HG03103 (cell line): Measurements from ENCODE around the gene MRPS34.

Experiments
- ATAC-seq: cut with Tn5 transposase; IDR thresholded peaks from one replicate; pipeline ENCODE4 v1.9.1; 2021; ENCODE audit warnings: low read depth; ENCODE audit not compliant: unreplicated experiment

MRPS34 gene

DNA sequence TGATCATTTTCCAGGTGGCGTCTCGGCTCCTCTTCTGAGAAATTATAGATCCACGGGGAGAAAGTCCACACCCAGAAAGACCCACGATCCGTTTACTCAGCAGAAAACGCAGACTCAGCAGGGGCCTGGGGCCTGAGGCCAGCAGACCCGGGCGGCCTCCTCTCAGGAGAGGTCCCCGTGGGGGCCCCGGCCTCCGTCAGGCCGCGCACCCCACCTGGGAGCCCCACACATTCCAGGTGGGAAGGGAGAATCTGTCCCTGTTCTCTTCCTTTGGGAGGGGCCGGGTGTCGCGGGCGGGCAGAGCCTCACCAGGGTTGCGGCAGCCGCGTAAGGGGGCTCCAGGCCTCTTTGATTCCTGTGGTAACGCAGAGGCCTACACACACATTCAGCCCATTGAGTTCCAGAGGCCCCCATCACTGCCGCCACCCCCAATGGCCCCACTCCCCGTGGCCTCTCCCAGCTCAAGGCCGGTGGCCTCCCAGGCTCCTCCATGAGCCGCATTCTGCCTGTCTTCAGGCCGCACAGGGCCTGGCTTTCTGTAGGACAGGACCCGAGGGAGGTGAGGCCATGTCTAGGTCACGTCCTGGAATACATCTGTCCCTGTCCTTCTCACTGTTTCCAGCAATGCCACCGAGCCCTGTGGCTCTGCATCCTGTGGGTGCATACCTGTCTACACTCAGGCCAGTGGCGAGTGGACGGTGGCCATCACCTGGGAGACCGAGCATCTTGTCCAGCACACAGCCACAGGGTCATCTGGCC, 22.2 kb upstream of the MRPS34 start:
- ATAC-seq: no peak

DNA sequence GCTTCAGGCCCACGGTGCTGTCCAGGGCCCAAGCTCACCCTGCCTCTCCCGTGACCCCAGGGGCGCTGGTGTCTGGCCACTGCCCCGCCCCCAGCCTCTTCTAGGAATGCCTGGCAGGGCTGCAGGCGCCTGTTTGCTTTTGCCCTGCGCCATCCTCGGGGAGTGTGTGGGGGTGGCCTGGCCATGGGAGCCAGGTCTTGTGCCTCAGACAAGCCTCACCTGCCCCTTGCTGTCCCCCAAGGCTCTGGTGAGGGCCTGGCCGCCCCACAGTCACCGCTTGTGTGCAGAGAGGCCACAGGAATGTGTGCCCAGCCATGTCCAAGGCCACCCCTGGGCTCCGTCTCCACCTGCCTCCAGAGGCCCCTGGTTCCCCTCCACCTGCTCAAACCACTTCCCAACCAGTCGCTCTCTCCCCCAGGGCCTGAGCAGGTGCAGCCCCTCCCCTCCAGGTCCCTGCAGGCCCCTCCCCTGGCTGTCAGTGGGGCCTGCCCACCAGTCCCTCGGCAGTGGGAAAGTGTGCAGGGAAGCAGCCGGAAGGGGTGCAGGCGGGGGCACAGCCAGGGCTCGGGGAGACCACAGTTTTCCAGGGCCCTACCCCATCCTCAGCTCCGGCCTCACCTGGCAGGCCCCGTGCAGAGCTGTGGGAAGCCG, 21.4 kb upstream of the MRPS34 start:
- ATAC-seq: no peak

DNA sequence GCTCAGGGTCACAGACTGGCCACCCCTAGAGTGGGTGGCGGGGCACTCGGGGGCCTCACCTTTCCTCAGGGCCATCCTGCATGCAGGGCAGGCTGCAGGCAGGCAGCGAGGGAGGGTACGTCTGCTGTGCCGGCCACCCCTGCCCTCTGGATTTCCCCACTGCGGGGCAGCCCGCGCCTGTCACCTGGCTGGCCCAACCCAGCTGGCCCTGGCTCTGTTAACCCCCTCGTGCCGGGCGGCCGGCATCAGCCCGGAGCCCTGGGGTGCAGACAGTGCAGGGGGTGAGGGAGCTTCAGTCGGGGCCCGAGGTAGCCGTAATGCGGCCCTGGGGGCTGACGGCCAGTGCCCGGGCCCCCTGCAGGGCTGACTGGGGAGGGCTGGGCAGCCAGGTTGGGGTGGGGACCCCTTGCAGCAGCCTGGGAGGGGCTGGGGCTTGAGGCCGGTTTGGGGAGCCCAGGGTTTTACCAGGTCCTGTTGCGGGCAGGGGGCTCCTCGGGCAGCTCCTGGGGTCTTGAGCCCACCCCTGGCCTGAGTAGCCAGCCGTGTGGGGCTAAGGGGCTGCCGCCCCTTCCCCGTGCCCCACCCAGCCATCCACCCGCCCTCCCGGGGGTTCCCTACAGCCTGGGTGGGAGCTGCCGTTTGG, 20.8 kb upstream of the MRPS34 start, which contains the start of gene IGFALS:
IGFALS (minus strand) TSS at position 128 of the 643 bp plus-strand sequence; CDS start at position 75, 53 bp downstream.
- ATAC-seq: no peak

DNA sequence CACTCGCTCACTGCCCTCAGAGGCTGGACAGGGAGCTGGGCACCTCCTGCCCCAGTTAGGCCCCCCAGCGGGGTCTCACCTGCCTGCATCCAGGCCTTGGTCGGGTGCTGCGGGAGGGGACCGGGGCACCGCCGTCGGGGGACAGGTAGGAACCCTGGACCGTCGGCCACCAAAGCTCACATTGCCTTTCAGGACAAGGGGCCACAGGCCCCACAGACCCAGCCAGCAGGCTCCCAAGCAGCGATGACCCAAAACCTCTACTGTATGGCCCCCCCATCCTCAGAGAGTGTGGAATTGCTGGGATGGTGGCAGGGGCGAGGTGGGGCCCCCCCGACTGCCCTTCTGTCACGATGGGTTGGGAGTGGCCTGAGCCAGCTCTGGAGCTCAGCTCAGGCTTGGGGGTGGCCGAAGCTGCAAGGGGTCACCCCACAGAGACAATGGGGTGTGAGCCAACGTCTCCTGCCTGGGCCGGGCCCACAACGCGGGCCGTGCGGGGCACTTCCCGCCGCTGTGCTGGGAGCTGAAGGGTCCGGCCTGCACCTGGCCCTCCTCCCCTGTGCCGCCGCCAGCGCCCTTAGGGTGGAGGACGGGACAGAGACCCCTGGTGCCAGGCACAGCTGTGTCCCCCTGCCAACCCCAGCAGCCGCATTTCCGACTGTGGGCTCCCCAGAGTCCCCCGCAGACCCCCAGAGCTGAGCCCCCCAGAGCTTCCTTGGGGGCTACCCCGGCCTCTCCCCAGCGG, 20.1 kb upstream of the MRPS34 start:
- no peak for ATAC-seq

DNA sequence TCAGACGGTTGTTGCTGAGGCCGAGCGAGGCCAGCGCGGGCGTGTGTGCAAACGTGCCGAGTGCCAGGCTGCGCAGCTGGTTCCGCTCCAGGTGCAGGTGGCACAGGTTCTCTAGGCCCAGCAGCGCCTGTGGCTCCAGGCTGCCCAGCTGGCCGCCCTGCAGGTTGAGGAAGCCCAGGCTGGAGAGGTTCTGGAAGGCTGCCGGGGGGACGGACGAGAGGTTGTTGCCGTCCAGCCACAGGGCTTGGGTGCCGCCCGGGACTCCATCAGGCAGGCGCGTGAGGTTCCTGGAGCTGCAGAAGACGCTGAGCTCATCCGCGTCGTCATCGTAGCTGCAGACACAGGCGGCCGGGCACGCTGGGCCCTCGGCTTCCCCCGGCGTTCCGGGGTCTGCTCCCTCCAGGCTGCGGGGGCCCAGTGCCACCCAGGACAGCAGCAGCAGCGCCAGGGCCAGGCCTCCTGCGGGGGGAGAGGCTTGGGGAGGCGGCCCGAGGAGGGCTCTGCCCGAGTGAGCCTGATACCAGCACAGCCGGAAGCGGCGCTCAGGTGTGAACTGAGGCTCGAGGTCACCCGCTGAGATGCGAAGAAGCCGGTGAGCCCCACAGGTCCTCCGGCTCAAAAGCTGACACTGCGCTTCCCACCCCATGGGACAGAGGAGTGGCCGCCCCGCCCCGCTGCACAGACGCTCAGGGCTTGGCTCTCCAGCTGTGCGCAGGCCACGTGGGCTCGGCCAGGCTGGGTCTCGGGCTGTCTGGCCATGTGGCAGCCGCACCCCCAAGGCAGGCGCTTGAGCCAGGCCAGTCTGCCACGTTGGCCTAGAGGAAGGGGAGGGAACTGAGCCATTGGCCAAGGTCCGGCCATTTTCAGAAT, 19.2 kb upstream of the MRPS34 start:
- no peak for ATAC-seq

DNA sequence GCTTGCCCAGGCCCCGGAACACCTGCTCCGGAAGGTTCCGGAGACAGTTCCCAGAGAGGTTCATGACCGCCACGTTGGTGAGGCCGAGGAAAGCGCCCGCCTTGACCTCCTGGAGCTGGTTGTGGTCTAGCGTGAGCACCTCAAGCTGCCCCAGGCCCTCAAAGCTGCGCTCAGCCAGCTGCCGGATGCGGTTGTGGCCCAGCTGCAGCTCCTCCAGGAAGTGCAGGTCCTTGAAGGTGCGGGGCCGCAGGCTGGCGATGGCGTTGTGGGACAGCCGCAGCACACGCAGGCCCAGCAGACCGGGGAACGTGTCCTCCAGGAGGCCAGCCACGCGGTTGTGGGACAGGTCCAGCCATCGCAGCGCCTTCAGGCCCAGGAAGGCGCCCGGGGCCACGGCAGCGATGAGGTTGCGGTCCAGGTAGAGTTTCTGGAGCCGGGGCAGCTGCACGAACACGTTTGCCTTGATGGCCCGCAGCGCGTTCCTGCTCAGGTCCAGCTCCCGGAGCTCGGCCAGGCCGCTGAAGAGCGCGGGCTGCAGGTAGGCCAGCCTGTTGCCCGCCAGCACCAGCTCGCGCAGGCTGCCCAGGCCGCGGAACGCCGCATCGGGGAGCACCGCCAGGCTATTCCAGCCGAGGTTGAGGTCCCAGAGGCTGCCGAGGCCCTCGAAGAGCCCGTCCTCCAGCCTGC, 18.5 kb upstream of the MRPS34 start:
- no peak for ATAC-seq

DNA sequence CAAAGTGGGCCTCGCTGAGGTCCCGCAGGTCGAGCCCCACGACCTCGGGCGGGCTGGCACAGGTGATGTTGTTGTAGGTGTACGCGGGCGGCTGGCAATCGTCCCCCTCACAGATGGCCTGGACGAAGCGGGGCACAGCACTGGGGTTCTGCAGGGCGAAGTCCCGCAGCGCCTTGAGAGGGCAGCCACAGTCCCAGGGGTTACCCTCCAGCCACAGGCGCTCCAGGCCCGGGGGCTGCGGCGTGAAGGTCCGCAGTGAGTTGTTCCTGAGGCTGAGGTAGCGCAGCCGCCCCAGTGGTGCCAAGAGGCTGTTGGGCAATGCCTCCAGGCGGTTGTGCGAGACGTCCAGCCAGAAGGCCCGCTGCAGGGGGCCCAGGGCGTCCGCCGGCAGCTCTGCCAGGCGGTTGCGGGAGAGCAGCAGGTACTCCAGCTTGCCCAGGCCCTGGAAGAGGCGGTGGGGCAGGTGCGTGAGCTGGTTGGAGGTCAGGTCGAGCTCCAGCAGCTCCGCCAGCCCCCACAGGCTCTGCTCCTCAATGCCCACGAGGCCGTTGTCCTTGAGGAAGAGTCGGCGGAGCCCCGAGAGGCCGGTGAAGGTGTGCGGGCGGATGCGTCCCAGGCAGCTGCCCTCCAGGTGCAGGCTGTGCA, 17.8 kb upstream of the MRPS34 start:
- ATAC-seq: no peak

DNA sequence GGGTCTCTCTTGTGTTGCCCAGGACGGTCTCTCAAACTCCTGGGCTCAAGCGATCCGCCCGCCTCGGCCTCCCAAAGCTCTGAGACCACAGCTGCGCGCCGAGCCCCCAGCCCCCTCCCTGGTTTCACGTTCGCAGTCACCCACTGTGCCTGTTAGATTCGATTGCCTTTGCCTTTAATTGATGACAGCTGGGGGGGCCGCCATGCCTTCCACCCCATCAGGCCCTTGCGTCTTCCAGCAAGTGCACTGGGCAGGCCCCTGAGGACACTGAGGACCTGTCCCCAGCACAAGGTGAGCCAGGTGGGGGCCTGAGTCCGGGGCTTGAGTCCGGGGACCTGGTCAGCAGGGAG, 17.3 kb upstream of the MRPS34 start:
- ATAC-seq: no peak

DNA sequence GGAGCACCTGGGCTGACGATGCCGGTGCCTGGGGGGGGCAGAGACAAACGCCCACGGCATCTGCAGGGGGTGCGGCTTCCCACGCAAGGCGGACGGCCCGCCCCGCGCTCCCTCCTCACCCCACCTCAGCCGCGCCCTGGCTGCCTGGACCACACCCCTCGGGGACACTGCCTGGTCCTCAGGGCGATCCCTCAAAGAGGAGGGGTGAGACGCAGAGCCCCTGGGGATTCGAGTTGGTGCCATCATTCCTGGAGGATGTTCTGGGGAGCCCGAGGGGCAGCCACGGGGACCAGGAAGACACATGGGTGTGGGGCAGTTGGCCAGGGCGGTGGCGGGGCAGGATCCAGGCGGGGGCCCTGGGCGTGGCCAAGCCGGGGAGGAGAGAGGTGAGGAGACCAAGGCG, 16.7 kb upstream of the MRPS34 start:
- no peak for ATAC-seq

DNA sequence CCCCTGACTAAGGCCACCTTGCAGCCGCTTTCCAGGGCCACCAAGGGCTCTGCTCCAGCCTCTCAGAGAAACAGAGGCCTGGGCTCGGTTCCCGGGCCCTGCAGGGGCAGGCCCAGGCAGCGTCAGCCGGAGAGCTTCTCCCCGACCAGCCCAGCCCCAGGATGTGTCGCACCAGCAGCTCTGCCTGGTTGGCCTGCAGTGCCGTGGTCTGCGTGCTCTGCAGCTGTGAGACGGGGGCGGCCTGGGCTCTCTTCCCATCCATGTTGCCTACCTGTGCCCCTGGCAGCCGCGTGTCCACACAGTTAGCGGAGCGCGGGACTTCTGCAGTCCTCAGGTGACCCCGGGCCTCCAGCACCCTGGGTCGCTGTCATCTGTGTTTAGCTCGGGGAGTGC, 15.8 kb upstream of the MRPS34 start:
- no peak for ATAC-seq

DNA sequence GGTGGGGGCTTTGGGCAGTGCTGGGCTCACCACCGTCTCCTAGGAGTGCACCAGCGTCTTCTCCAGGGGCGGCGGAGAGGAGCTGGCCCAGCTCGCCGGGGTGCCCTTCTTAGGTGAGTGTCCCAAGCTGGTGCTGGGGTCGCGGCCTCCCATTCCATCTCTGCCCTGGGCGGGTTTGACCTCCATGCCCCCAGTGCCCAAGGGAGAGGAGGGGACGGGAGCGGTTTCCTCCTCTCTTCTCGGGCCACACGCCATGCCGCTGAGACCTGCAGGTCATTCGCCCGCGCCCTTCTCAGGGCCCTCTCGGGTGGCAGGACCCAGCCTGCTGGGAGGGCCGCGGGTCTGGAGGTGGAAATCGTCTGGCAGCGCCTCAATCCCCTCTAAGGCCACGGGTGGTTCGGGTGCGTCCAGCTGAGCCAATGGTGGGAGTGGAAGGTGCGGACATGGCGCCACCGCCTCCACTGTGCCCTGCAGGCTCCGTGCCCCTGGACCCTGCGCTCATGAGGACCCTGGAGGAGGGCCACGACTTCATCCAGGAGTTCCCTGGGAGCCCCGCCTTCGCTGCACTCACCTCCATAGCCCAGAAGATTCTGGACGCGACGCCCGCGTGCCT, 15.3 kb upstream of the MRPS34 start:
- ATAC-seq: no peak

DNA sequence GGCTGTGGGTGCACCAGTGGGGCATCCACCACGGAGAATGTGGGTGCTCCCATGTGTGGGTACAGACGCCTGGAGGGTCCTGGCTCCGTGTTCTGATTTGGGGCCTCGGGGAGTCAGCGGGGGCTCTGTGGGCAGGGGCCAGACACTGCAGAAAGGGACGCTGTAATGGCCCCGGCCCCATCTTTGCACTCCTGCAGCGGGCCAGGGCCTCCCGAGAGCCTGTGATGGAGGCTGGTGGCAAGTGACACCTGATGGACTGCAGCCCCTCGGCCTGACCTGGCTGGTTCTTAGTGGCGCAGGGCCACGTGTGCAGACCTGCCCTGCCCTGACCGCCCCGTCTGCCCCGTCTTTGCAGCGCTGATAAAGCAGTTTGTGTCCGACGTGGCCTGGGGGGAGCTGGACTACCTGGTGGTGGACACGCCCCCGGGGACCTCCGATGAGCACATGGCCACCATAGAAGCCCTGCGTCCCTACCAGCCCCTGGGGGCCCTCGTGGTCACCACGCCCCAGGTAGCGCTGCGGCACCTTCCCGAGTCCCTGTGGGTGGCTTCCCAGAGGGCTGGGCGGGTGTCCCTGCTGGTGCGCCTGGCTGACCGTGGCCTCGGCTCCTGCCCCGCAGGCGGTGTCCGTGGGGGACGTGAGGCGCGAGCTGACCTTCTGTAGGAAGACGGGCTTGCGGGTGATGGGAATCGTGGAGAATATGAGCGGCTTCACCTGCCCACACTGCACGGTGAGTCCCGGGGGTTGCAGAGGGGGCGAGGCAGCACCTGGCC, 14.6 kb upstream of the MRPS34 start:
- no peak for ATAC-seq

DNA sequence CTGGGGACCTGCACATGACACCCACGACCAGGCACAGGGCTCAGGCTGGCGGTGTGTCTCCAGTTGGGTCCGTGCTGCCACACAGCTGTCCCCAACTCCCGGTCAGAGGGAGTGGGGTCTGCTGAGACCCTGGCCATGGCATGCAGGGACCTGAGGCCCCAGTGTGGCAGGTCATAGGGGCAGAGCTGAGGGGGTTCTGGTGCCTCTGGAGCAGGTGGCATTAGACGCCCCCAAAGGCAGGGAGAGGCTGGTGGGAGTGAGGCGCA, 14.1 kb upstream of the MRPS34 start:
- ATAC-seq: no peak

DNA sequence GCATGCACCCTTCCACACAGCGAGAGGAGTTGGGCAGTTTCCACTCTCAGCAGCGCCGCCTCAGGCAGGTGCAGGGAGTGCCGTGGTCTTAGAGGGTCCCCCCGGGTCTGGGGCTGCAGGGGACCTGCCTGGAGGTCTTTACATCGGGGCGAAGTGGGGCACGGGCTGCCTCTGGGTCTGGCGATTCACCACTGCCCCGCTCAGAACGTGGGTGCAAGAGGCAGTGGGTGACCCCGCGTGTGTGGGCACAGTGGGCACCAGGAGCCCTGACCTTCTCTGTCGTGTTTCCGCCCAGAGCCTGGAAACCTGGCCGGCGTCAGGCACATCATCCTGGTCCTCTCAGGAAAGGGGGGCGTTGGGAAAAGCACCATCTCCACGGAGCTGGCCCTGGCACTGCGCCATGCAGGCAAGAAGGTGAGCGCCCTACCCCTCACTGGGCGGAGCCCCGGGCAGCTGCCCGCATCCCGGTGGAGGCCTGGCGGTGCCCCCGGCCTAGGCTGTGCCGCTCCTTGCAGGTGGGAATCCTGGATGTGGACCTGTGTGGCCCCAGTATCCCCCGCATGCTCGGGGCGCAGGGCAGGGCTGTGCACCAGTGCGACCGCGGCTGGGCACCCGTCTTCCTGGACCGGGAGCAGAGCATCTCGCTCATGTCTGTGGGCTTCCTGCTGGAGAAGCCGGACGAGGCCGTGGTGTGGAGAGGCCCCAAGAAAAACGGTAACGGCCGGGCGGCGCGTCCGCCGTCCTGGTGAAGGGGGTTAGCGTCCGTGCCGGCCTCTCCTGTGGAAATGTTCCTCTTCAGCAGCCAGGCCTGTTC, 13.5 kb upstream of the MRPS34 start:
- ATAC-seq: no peak

DNA sequence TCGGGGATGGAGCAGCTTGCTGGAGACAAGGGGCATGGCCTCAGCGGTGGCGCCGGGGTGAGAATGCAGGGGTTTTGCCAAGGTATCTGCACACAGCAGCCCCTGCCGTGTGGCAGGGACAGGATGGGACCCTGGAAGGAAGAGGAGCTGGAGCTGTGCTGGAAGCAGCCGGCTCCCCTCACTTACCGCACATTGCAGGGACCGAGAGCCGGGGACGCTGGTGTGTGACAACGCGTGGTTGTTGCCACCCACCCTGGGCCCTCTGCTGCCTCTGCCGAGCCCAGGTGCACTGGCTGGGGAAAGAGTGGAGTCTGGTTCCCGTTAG, 12.9 kb upstream of the MRPS34 start:
- ATAC-seq: no peak

DNA sequence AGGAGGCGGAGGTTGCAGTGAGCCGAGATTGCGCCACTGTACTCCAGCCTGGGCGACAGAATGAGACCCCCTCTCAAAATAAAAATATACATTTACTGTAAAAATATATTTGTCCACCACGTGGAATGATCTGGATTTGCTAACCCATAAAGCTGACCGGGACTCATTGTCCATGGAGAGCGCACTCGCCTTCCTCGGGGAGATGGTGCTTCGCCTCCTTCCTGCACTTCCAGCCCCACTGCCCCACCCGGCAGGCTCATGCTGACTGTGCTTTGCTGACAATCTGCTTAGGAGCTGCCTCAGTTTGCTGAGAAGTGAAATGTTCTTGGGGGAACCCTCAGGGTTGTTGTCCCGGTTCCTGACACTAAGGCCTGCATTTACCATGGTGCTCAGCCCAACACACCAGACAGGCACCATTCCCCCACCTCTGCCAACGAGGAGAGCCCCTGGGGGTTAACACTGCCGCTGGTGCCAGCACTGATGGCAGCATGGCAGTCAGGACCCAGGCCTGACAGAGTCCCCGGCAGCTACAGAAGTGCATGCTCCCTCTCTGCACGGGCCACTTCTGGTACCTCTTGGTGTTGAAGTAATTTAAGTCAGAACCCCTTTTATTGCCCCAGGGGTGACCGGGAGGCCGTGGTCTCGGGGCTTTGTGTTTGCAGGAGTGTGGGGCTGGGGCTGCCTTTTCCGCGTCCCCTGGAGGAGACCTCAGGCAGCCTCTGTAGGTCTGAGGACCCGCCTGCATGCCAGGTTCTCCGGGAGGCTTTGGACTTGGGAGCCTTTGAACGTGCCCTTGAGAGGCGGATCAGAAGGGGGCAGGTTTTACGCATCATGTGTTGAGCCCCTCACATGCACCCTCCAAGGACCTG, 12.3 kb upstream of the MRPS34 start:
- no peak for ATAC-seq
